ENCODE data around the gene USP1. TPM values are rescaled to one million over a fixed set of nuclear protein-coding genes. Genes with fewer than 3 reads are reported as not detected.

The USP1 gene, protein sequence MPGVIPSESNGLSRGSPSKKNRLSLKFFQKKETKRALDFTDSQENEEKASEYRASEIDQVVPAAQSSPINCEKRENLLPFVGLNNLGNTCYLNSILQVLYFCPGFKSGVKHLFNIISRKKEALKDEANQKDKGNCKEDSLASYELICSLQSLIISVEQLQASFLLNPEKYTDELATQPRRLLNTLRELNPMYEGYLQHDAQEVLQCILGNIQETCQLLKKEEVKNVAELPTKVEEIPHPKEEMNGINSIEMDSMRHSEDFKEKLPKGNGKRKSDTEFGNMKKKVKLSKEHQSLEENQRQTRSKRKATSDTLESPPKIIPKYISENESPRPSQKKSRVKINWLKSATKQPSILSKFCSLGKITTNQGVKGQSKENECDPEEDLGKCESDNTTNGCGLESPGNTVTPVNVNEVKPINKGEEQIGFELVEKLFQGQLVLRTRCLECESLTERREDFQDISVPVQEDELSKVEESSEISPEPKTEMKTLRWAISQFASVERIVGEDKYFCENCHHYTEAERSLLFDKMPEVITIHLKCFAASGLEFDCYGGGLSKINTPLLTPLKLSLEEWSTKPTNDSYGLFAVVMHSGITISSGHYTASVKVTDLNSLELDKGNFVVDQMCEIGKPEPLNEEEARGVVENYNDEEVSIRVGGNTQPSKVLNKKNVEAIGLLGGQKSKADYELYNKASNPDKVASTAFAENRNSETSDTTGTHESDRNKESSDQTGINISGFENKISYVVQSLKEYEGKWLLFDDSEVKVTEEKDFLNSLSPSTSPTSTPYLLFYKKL
- total RNA-seq: 10 to 100 TPM; 44.5 to 57.6 TPM

- ATAC-seq (peak; percentile 92 to 94), DNase-seq (ENCODE audit: low spot score) (peak; percentile 99)
- Mint-ChIP-seq H3K27me3 (no peaks in the 10 kb centered on the region), H3K4me3 (peak within 1 kb of the TSS; percentile 97), H3K36me3 (peaks cover 23% of the 10 kb centered on the region), H3K27ac (peak within 1 kb of the TSS; percentile 97 to 99), H3K9me3 (peaks cover 4% of the 10 kb centered on the region), H3K4me1 (ENCODE audit: low read depth in 2 of 2) (peaks cover 18 to 35% of the 10 kb centered on the region in 2 donors)
These were observed at the start of gene USP1 for GRCh38 chr1:62436466-62437272. TSS of gene USP1 (plus strand) at chr1:62437049. CDS start at chr1:62439868, 2,819 bp downstream.

- no peak for DNase-seq (ENCODE audit: low spot score)
- ATAC-seq: no peak
- Mint-ChIP-seq H3K4me3 (no peak overlapping the region), H3K27ac (no peak overlapping the region), H3K9me3 (no peaks in the 10 kb centered on the region), H3K36me3 (no peaks in the 10 kb centered on the region), H3K4me1 (ENCODE audit: low read depth in 2 of 2) (no peaks in the 10 kb centered on the region), H3K27me3 (peaks cover 13 to 29% of the 10 kb centered on the region in 2 donors)
These were observed 47.3 kb upstream of the USP1 start for GRCh38 chr1:62389531-62389930.

- Mint-ChIP-seq H3K27ac (no peak overlapping the region), H3K36me3 (no peaks in the 10 kb centered on the region), H3K9me3 (no peaks in the 10 kb centered on the region), H3K4me3 (no peak overlapping the region), H3K4me1 (ENCODE audit: low read depth in 2 of 2) (no peaks in the 10 kb centered on the region), H3K27me3 (peaks cover 13 to 29% of the 10 kb centered on the region in 2 donors)
- DNase-seq (ENCODE audit: low spot score) (no peak), ATAC-seq (no peak)
These were observed 46.8 kb upstream of the USP1 start for GRCh38 chr1:62390071-62390470.

DNA sequence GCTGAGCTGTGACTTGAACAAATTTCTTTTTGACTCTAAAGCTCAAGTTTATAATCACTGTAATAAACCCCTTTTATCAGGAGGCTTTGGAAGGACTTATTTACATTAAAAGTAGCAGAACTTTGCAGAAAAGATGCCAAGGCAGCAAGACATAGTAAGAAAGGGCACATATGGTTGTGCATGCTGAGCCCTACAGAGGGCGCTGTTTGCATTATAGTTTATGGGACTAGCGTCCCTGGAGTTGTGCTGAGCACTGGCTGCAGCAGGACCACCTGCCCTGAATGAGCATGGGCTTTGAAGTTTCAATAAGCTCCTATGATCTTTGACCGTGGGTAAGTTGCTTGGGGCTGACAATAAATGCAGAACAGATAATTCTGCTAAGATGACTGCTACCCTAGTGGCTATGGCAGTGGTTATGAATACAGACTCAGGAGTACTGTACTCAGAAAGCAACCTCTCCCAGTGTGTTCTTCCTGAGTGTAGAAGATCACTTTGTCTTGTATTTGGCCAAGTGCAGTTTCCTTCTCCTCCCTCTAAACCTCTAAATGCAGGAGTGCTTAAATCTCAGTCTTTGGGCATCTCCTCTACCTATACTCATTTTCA, 45.4 kb upstream of the USP1 start:
- H3K27me3 Mint-ChIP-seq: peaks cover 13 to 29% of the 10 kb centered on the region in 2 donors
- H3K27ac Mint-ChIP-seq: no peak overlapping the region
- H3K4me3 Mint-ChIP-seq: no peak overlapping the region
- ATAC-seq (peak in 1 of 2 donors; percentile 61), DNase-seq (ENCODE audit: low spot score) (no peak)
- H3K4me1 Mint-ChIP-seq (ENCODE audit: low read depth in 2 of 2): no peaks in the 10 kb centered on the region
- H3K36me3 Mint-ChIP-seq: no peaks in the 10 kb centered on the region
- no peaks in the 10 kb centered on the region for H3K9me3 Mint-ChIP-seq

- H3K4me1 Mint-ChIP-seq (ENCODE audit: low read depth in 2 of 2): no peaks in the 10 kb centered on the region
- peaks cover 13 to 24% of the 10 kb centered on the region in 2 donors for H3K27me3 Mint-ChIP-seq
- H3K36me3 Mint-ChIP-seq: no peaks in the 10 kb centered on the region
- ATAC-seq: no peak
- H3K27ac Mint-ChIP-seq: no peak overlapping the region
- DNase-seq (ENCODE audit: low spot score): no peak
- no peak overlapping the region for H3K4me3 Mint-ChIP-seq
- H3K9me3 Mint-ChIP-seq: no peaks in the 10 kb centered on the region
These were observed 43.9 kb upstream of the USP1 start for GRCh38 chr1:62392951-62393350.

DNA sequence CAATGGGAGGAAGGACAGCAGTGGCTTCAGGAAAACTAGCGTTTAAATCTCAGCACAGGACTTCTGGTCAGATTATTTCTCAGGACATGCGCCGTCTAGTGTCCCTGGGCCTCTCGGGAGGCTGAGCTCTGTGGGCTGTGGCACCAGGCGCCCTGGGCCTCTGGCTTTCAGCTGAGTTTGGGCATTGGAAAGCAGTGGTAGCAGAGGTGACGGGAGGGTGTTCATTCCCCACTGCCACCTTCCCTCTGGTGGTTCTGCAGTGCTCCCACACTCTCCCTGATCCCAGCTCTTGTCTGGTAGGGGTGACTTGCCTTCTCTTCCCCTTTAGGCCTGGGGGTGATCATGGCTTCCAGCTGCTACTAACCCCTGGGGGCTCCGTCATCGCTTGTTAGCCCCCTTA, 42.2 kb upstream of the USP1 start:
- Mint-ChIP-seq H3K27ac (no peak overlapping the region), H3K36me3 (no peaks in the 10 kb centered on the region)
- ATAC-seq: no peak

GRCh38 chr1:62395291-62395690, 41.6 kb upstream of the USP1 start:
- ATAC-seq (peak in 1 of 2 donors; percentile 5), DNase-seq (ENCODE audit: low spot score) (no peak)
- no peak overlapping the region for H3K27ac Mint-ChIP-seq
- H3K4me1 Mint-ChIP-seq (ENCODE audit: low read depth in 2 of 2): no peaks in the 10 kb centered on the region
- peaks cover 13 to 24% of the 10 kb centered on the region in 2 donors for H3K27me3 Mint-ChIP-seq
- H3K36me3 Mint-ChIP-seq: no peaks in the 10 kb centered on the region
- H3K4me3 Mint-ChIP-seq: no peak overlapping the region
- no peaks in the 10 kb centered on the region for H3K9me3 Mint-ChIP-seq

More for the DNA sequence above, 42.2 kb upstream of the USP1 start:
- no peak overlapping the region for H3K4me3 Mint-ChIP-seq
- peaks cover 13 to 24% of the 10 kb centered on the region in 2 donors for H3K27me3 Mint-ChIP-seq
- no peaks in the 10 kb centered on the region for H3K4me1 Mint-ChIP-seq (ENCODE audit: low read depth in 2 of 2)
- no peak for DNase-seq (ENCODE audit: low spot score)
- H3K9me3 Mint-ChIP-seq: no peaks in the 10 kb centered on the region

GRCh38 chr1:62396871-62397270, 40.0 kb upstream of the USP1 start:
- no peaks in the 10 kb centered on the region for H3K4me1 Mint-ChIP-seq (ENCODE audit: low read depth in 2 of 2)

GRCh38 chr1:62397301-62397700, 39.5 kb upstream of the USP1 start:
- no peaks in the 10 kb centered on the region for H3K9me3 Mint-ChIP-seq
- no peaks in the 10 kb centered on the region for H3K36me3 Mint-ChIP-seq
- peaks cover 8 to 18% of the 10 kb centered on the region in 2 donors for H3K27me3 Mint-ChIP-seq
- DNase-seq (ENCODE audit: low spot score) (no peak), ATAC-seq (no peak)
- H3K4me1 Mint-ChIP-seq (ENCODE audit: low read depth in 2 of 2): no peaks in the 10 kb centered on the region
- H3K4me3 Mint-ChIP-seq: no peak overlapping the region
- H3K27ac Mint-ChIP-seq: no peak overlapping the region

More at GRCh38 chr1:62396871-62397270, 40.0 kb upstream of the USP1 start:
- Mint-ChIP-seq H3K27ac (no peak overlapping the region), H3K27me3 (peaks cover 12 to 22% of the 10 kb centered on the region in 2 donors), H3K9me3 (no peaks in the 10 kb centered on the region), H3K36me3 (no peaks in the 10 kb centered on the region), H3K4me3 (no peak overlapping the region)
- ATAC-seq: no peak
- no peak for DNase-seq (ENCODE audit: low spot score)

DNA sequence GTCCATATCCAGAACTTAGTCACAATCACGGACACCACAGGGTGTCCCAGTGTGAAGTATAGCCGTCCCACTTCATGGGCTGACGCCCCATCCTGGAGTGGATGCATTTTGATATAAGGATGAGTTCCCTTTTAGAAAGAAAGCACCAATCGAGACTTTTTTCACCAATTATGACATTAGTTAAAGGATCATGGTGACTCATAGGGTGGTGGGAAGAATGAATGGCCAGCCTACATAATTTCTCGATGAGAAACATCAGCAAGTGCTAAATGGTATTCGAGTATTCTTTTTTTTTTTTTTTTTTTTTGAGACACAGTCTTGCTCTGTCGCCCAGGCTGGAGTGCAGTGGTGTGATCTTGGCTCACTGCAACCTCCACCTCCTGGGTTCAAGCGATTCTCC, 38.5 kb upstream of the USP1 start:
- H3K27ac Mint-ChIP-seq: no peak overlapping the region
- H3K27me3 Mint-ChIP-seq: peaks cover 5 to 11% of the 10 kb centered on the region in 2 donors
- ATAC-seq: no peak
- no peak overlapping the region for H3K4me3 Mint-ChIP-seq
- no peaks in the 10 kb centered on the region for H3K9me3 Mint-ChIP-seq
- DNase-seq (ENCODE audit: low spot score): no peak
- no peaks in the 10 kb centered on the region for H3K4me1 Mint-ChIP-seq (ENCODE audit: low read depth in 2 of 2)
- no peaks in the 10 kb centered on the region for H3K36me3 Mint-ChIP-seq

DNA sequence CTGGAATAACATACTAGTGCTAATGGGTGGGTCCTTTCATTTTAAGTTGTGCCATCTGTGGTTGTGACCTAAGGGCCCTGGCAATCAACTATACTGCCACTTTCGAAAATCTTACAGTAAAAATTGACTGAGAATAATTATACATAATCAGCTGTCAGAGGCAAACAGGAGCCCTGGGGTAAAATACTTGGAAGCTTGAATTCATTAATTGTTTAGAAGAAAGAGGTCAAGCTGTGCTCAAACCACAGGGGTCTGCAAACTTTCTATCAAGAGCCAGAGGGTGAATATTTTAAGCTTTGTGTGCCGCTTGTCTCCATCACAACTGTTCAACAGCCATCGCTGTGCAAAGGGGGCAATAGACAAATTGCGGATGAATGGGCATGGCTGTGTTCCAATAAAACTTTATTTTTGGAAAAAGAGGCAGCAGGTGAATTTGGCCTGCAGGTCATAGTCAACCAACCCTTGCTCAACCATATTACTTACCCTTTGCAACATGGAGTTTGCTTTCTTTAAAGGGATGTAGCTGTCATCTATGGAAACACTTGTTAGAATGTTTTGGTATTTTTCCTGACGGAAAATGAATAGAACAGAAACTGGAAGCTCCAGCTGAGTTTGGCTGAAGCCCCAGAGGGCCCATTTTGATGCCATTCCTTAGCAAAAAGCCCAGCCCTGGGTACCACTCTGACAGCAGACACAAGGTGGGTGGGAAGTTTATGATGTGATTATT, 35.7 kb upstream of the USP1 start:
- no peaks in the 10 kb centered on the region for H3K4me1 Mint-ChIP-seq (ENCODE audit: low read depth in 2 of 2)
- DNase-seq (ENCODE audit: low spot score) (no peak), ATAC-seq (no peak)
- no peaks in the 10 kb centered on the region for H3K9me3 Mint-ChIP-seq
- H3K27ac Mint-ChIP-seq: no peak overlapping the region
- no peaks in the 10 kb centered on the region for H3K27me3 Mint-ChIP-seq
- H3K4me3 Mint-ChIP-seq: no peak overlapping the region
- no peaks in the 10 kb centered on the region for H3K36me3 Mint-ChIP-seq

DNA sequence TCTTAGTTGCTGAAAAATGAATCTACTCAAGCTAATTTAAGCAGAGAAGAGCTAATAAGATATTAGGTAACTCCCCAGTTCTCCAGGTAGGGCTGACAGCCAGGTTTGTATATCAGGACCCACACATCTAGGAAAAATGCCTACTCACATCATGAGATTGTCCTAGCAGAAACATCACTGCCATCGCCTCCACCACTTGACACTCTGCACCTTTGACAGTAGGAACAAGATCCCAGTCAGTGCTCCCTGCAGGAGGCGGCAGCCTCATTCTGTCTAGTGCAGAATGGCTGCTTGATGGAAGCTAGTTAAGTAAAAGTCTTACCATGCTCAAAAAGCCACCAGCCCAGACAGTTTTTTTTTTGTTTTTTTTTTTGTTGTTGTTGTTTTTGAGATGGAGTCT, 31.6 kb upstream of the USP1 start:
- Mint-ChIP-seq H3K4me3 (no peak overlapping the region), H3K4me1 (ENCODE audit: low read depth in 2 of 2) (no peaks in the 10 kb centered on the region), H3K9me3 (no peaks in the 10 kb centered on the region), H3K27ac (no peak overlapping the region), H3K36me3 (no peaks in the 10 kb centered on the region), H3K27me3 (no peaks in the 10 kb centered on the region)
- DNase-seq (ENCODE audit: low spot score) (no peak), ATAC-seq (no peak)

- Mint-ChIP-seq H3K4me1 (ENCODE audit: low read depth in 2 of 2) (no peaks in the 10 kb centered on the region), H3K4me3 (no peak overlapping the region), H3K27me3 (no peaks in the 10 kb centered on the region), H3K36me3 (no peaks in the 10 kb centered on the region), H3K27ac (no peak overlapping the region), H3K9me3 (no peaks in the 10 kb centered on the region)
- DNase-seq (ENCODE audit: low spot score): no peak
- ATAC-seq: no peak
These were observed 30.3 kb upstream of the USP1 start for GRCh38 chr1:62406576-62406975.

All from natural killer cell treated with Interleukin-12 subunit alpha and Interleukin-12 subunit beta and Interleukin-15 and Interleukin-18, amount 100 ng/mL, for 72 hours (primary cell).